K562 (cell line): ENCODE measurements around the gene LRRC14B. TPM values are rescaled to one million over a fixed set of nuclear protein-coding genes. Genes with fewer than 3 reads are reported as not detected.

ENCODE experiments used
- ATAC-seq: fragments of 200-7000 bp; cut with Tn5 transposase; 3 replicates; pipeline ENCODE4 v1.9.1; 2020; ENCODE audit warnings: moderate library complexity
- BruUV-seq: library from RNA; stranded (reverse); fragments of 400-500 nt; replicated peaks from 2 replicates; lab custom pipeline; 2021; lab: Mats Ljungman, UMichigan
- CTCF ChIA-PET: fragments of 300-600 bp; formaldehyde crosslinking; extraction: SDS; loops from one replicate; lab custom pipeline; 2021; ENCODE audit warnings: low intra/inter-chr PET ratio; lab: Yijun Ruan, JAX
- POLR2A ChIA-PET: fragments of 300-600, 350-650 bp; sonication (Branson Sonifier 250); formaldehyde crosslinking; extraction: SDS; loops from one replicate; lab custom pipeline; 2021; ENCODE audit warnings: antibody characterized with exemption, inconsistent platforms; lab: Yijun Ruan, JAX
- DNase-seq, 4 experiments: peaks; one replicate each; pipeline versions ENCODE4 v3.0.0 to v3.0.0-alpha.2; 2011 to 2018; ENCODE audit warnings: low spot score in 3 of 4, mixed read lengths in 3 of 4; ENCODE audit errors: extremely low read depth in 1 of 4
- FAIRE-seq: peaks from 2 replicates; lab custom pipeline; 2011; peaks lifted over from hg19 to GRCh38; lab: Jason Lieb, UNC
- H2AFZ ChIP-seq: 2 replicates; pipeline ENCODE4 v1.6.0; 2011; ENCODE audit warnings: low read depth, low read length, control low read depth, inconsistent platforms
- H3K27ac ChIP-seq: fragments of 200-600 bp; 3 replicates; pipeline ENCODE4 v1.8.0; 2011; ENCODE audit warnings: low read depth, mild to moderate bottlenecking, control low read depth, inconsistent platforms, low read length, moderate library complexity, mixed read lengths; ENCODE audit errors: extremely low read depth
- H3K27me3 ChIP-seq, 2 experiments: fragments of 300-600 bp in 1 of 2; 2 replicates in 1 of 2; 3 replicates in 1 of 2; pipeline versions ENCODE4 v1.6.0 to v1.8.0; 2011; ENCODE audit warnings: inconsistent platforms in 2 of 2, low read length in 2 of 2, mild to moderate bottlenecking in 1 of 2, mixed read lengths in 1 of 2, moderate library complexity in 1 of 2; ENCODE audit not compliant: control insufficient read depth in 2 of 2, insufficient read depth in 2 of 2
- H3K36me3 ChIP-seq: fragments of 300-600 bp; 3 replicates; pipeline ENCODE4 v1.8.0; 2011; ENCODE audit warnings: mild to moderate bottlenecking, low read length, inconsistent platforms; ENCODE audit not compliant: control insufficient read depth, insufficient read depth
- H3K4me1 ChIP-seq, 2 experiments: fragments of 200-600 bp in 1 of 2; replicated peaks in 1 of 2; 2 replicates in 1 of 2; 3 replicates in 1 of 2; pipeline versions ENCODE4 v1.5.1 to v1.8.0; 2011; ENCODE audit warnings: inconsistent platforms in 2 of 2, low read length in 2 of 2, mild to moderate bottlenecking in 1 of 2, mixed read lengths in 1 of 2, moderate library complexity in 1 of 2; ENCODE audit not compliant: control insufficient read depth in 2 of 2, insufficient read depth in 2 of 2
- H3K4me2 ChIP-seq: 2 replicates; pipeline ENCODE4 v1.6.1; 2011; ENCODE audit warnings: low read length, control low read depth, inconsistent platforms, mixed read lengths; ENCODE audit not compliant: insufficient read depth
- H3K4me3 ChIP-seq: fragments of 200-600 bp; sonication (generic), shearing (Covaris generic); 2 replicates; pipeline ENCODE4 v1.5.1; 2016; ENCODE audit warnings: control low read depth, inconsistent platforms
- H3K79me2 ChIP-seq: fragments of 200-600 bp; 3 replicates; pipeline ENCODE4 v1.8.0; 2011; ENCODE audit warnings: low read length, inconsistent platforms; ENCODE audit not compliant: control insufficient read depth, insufficient read depth
- H3K9ac ChIP-seq, 2 experiments: 2 replicates each; pipeline versions ENCODE4 v1.6.0 to v1.6.1; 2011; ENCODE audit warnings: low read depth in 2 of 2, low read length in 2 of 2, control low read depth in 1 of 2, inconsistent platforms in 1 of 2, mild to moderate bottlenecking in 1 of 2, mixed read lengths in 1 of 2; ENCODE audit not compliant: insufficient read depth in 1 of 2
- H3K9me1 ChIP-seq: one replicate; pipeline ENCODE4 v1.6.0; 2011; ENCODE audit warnings: inconsistent platforms, mild to moderate bottlenecking, low read length, moderate library complexity; ENCODE audit not compliant: control insufficient read depth, insufficient read depth
- H3K9me3 ChIP-seq: replicated peaks from 2 replicates; pipeline ENCODE4 v1.5.1; 2011; ENCODE audit warnings: low read depth, low read length, inconsistent platforms; ENCODE audit not compliant: control insufficient read depth, insufficient read depth
- H4K20me1 ChIP-seq: replicated peaks from 2 replicates; pipeline ENCODE4 v1.6.1; 2011; ENCODE audit warnings: low read length, inconsistent platforms, mixed read lengths; ENCODE audit not compliant: control insufficient read depth, insufficient read depth
- ATF1 ChIP-seq, 2 experiments: fragments of 450-650 bp in 1 of 2; IDR thresholded peaks; 2 replicates each; pipeline ENCODE4 v1.6.1; 2016; ENCODE audit warnings: missing compliant biosample characterization in 1 of 2, missing genetic modification characterization in 1 of 2
- EGR1 ChIP-seq: fragments of 450-650 bp; conservative IDR thresholded peaks from 2 replicates; pipeline ENCODE4 v1.6.1; 2017; ENCODE audit warnings: mild to moderate bottlenecking
- L3MBTL2 ChIP-seq: fragments of 450-650 bp; IDR thresholded peaks from 2 replicates; pipeline ENCODE4 v1.6.1; 2016; ENCODE audit warnings: mild to moderate bottlenecking, moderate library complexity
- MTF1 ChIP-seq: fragments of 250-450 bp; sonication (Bioruptor Pico); IDR thresholded peaks from 2 replicates; pipeline ENCODE4 v1.9.0; 2021; ENCODE audit warnings: moderate library complexity, mild to moderate bottlenecking, inconsistent platforms, borderline replicate concordance
- NFIC ChIP-seq: fragments of 450-650 bp; IDR thresholded peaks from 2 replicates; pipeline ENCODE4 v1.6.1; 2017; ENCODE audit warnings: mild to moderate bottlenecking, inconsistent platforms
- WGBS: fragments of 100-300 bp; shearing (Covaris generic); methylation state at CpG from one replicate; pipeline ENCODE4 v1.1.6; 2016; ENCODE audit warnings: low coverage, mixed read lengths; ENCODE audit not compliant: insufficient coverage; ENCODE audit errors: missing lambda C conversion rate; 5-methylcytosine and 5-hydroxymethylcytosine counted together
- in situ Hi-C: fragments of 300-500 bp; cut with MboI; formaldehyde crosslinking; loops from 4 replicates; pipeline ENCODE4 v1.15.0; 2018; ENCODE audit warnings: inconsistent platforms, mixed read lengths
- intact Hi-C: fragments of 100-400 bp; cut with micrococcal nuclease; formaldehyde crosslinking; loops from 2 replicates; pipeline ENCODE4 v1.14.2; 2022
- polyA plus RNA-seq, 8 experiments: library from polyadenylated mRNA; depleted of rRNA in 4 of 8; stranded (reverse) in 5 of 8; unstranded in 3 of 8; fragments of >200 nt; fragmentation: Nextera tagmentation in 2 of 8; fragmentation: Illumina TruSeq in 1 of 8; extraction: Ambion mirVana in 2 of 8; extraction: Trizol in 1 of 8; gene quantifications; 2 replicates each; pipeline versions ENCODE4 v1.2.1 to v1.2.3, GENCODE V29; 2011 to 2014; ENCODE audit warnings: inconsistent platforms in 1 of 8, missing spikeins in 1 of 8
- total RNA-seq, 7 experiments: library from RNA; depleted of rRNA in 6 of 7; stranded (reverse); fragments of >200 nt in 6 of 7; fragmentation: Illumina TruSeq in 2 of 7; extraction: Trizol in 2 of 7; gene quantifications; 2 replicates each; pipeline versions ENCODE4 v1.2.1 to v1.2.3, GENCODE V29; 2011 to 2021; ENCODE audit warnings: low replicate concordance in 1 of 7
- TF ChIP-seq, protein P1 (sequence below): sonication (generic); formaldehyde crosslinking; IDR thresholded peaks from 2 replicates; pipeline ENCODE4 v1.5.0; 2020; ENCODE audit warnings: missing genetic modification reagents

The LRRC14B gene
- total and polyA plus RNA-seq, 9 of the 15 experiments (the other 6 are each of a cell fraction or from before 2014, with no cell fraction given): not detected

DNA sequence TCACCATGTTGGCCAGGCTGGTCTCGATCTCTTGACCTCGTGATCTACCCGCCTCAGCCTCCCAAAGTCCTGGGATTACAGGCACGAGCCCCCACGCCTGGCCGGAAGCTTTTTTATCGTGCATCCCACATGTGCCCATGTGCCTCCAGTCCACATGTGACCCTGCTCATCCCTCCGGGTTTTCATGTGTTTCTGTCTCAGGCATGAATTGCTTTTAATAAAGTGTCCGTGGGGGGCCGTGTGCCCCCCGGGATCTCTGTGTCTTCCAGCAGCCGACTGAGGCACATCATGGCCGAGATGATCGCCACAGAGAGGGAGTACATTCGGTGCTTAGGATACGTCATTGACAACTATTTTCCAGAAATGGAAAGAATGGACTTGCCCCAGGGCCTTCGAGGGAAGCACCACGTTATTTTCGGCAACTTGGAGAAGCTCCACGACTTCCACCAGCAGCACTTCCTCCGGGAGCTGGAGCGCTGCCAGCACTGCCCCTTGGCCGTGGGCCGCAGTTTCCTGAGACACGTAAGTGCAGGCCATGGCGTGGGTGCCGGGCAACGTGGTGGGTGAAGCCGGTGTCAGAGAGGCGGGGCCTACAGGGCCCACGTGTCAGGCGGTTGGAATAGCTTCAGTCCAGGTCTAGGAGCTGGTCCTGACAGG lies 22.1 kb upstream of the LRRC14B start:
- Histone ChIP-seq H3K79me2 (no peaks in the 10 kb centered on the region), H3K27ac (no peak overlapping the region), H3K27me3 (peaks cover 47 to 72% of the 10 kb centered on the region in 2 experiments)
- intact Hi-C loops: no loop called here
- DNase-seq: peak in 1 of 4 experiments; percentile 33
- TF ChIP-seq NFIC: peak; percentile 70
- peak; percentile 49; the same call in 1 of the 2 replicates for TF ChIP-seq L3MBTL2
- TF ChIP-seq, protein P1, sequence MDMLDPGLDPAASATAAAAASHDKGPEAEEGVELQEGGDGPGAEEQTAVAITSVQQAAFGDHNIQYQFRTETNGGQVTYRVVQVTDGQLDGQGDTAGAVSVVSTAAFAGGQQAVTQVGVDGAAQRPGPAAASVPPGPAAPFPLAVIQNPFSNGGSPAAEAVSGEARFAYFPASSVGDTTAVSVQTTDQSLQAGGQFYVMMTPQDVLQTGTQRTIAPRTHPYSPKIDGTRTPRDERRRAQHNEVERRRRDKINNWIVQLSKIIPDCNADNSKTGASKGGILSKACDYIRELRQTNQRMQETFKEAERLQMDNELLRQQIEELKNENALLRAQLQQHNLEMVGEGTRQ: peak; percentile 45; the same call in 1 of the 2 replicates
- no peak for TF ChIP-seq MTF1 (CRISPR knock-in tag)
- TF ChIP-seq EGR1: peak; percentile 24; the same call in 1 of the 2 replicates
- no peak for TF ChIP-seq ATF1 (CRISPR knock-in tag; IDR thresholded peaks at IDR 0.05)
- TF ChIP-seq ATF1 (tag; IDR thresholded peaks at IDR 0.05): no peak
- TF ChIP-seq, all 486 proteins: peak for 4
- peaks cover 12% of the 10 kb centered on the region for H4K20me1 ChIP-seq
- H3K9ac ChIP-seq: no peak overlapping the region; a peak in 1 of 4 replicates
- in situ Hi-C loops: no loop called here
- ChIA-PET POLR2A (interaction anchor here (0.7 kb wide), 1 partner anchor 15 kb away, joined by 3 read pairs; no protein-coding TSS in a partner anchor), CTCF (no interaction called here)
- no peaks in the 10 kb centered on the region for H3K9me3 ChIP-seq
- H3K36me3 ChIP-seq: no peaks in the 10 kb centered on the region
- H3K4me3 ChIP-seq: no peak overlapping the region
- 0 out of 2 replicates have a peak overlapping the region, but pooled peaks have one; percentile 35 for H2AFZ ChIP-seq
- FAIRE-seq (no peak), ATAC-seq (peak; percentile 15; the same call in 1 of the 3 replicates)
- H3K4me1 ChIP-seq: peaks cover 0 to 22% of the 10 kb centered on the region in 2 experiments; a peak in 3 of 5 replicates
- peaks cover 4% of the 10 kb centered on the region for H3K9me1 ChIP-seq
- WGBS: 6% methylated on average over 32 of the region's 32 CpGs
- no TSS peak for BruUV-seq
- H3K4me2 ChIP-seq: 0 out of 2 replicates have a peak overlapping the region, but pooled peaks have one; percentile 19
